ENCODE measurements around the gene TNNI3K. TPM values are rescaled to one million over a fixed set of nuclear protein-coding genes. Genes with fewer than 3 reads are reported as not detected.

The TNNI3K gene
- total RNA-seq, 2 donors from 2014 or later, result 0.59 to 0.96 TPM

DNA sequence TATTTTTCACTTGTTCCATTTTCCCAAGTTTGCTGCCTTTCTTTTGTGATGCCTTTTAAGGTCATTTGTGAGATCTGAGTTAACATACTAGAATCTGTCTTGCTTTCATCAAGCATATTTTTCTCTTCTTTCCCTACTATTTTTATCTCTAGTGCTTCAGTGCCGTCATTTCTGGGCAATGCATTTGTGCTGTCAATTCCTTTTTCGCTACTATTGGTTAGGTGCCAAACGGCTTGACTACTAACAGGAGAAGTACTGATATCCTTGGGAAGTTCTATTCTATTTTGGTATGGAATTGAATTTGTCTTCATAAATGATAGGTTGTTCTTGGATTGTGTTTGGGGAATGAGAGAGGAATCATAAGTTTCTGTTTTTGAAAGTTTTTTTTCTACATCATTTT, 235.1 kb downstream of the TNNI3K start:
- no peaks in the 10 kb centered on the region for H3K4me1 ChIP-seq
- H3K36me3 ChIP-seq, result no peaks in the 10 kb centered on the region
- intact Hi-C loops (cut with DNase I), result no loop called here
- no peak overlapping the region for H3K9ac ChIP-seq (ENCODE audit: low read depth in 2 of 2, low read length in 2 of 2)
- DNase-seq, result no peak
- H3K27me3 ChIP-seq, result no peaks in the 10 kb centered on the region
- no peak overlapping the region for H3K4me3 ChIP-seq
- TF ChIP-seq, protein P1, sequence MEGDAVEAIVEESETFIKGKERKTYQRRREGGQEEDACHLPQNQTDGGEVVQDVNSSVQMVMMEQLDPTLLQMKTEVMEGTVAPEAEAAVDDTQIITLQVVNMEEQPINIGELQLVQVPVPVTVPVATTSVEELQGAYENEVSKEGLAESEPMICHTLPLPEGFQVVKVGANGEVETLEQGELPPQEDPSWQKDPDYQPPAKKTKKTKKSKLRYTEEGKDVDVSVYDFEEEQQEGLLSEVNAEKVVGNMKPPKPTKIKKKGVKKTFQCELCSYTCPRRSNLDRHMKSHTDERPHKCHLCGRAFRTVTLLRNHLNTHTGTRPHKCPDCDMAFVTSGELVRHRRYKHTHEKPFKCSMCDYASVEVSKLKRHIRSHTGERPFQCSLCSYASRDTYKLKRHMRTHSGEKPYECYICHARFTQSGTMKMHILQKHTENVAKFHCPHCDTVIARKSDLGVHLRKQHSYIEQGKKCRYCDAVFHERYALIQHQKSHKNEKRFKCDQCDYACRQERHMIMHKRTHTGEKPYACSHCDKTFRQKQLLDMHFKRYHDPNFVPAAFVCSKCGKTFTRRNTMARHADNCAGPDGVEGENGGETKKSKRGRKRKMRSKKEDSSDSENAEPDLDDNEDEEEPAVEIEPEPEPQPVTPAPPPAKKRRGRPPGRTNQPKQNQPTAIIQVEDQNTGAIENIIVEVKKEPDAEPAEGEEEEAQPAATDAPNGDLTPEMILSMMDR (IDR thresholded peaks at IDR 0.05), result no peak
- H3K9me3 ChIP-seq, result no peaks in the 10 kb centered on the region
- H3K27ac ChIP-seq, result no peak overlapping the region

DNA sequence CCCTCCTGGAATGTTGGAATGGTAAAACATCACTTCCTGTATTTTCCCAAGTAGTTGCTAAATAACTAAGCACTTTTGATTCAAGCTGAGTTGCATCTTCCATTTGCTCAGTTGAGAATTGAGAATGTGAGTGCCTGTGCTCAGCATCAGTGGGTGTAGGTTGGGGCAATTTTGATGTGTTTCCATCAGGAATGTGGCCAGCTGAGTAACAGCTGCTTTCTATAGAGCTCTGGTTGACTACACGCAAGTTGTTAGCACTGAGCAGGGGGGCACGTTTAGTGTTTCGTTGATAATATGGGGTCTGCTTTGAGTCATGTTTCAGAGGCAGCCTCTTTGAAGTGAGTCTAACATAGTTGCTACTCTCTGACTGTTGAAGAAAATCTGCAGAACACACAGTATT, 235.7 kb downstream of the TNNI3K start:
- intact Hi-C loops (cut with DNase I), result no loop called here
- no peak overlapping the region for H3K27ac ChIP-seq
- H3K9me3 ChIP-seq, result no peaks in the 10 kb centered on the region
- H3K27me3 ChIP-seq, result no peaks in the 10 kb centered on the region
- no peaks in the 10 kb centered on the region for H3K36me3 ChIP-seq
- TF ChIP-seq, protein P1 (IDR thresholded peaks at IDR 0.05), result no peak
- no peak overlapping the region for H3K4me3 ChIP-seq
- no peaks in the 10 kb centered on the region for H3K4me1 ChIP-seq
- DNase-seq, result no peak
- H3K9ac ChIP-seq (ENCODE audit: low read depth in 2 of 2, low read length in 2 of 2), result no peak overlapping the region

DNA sequence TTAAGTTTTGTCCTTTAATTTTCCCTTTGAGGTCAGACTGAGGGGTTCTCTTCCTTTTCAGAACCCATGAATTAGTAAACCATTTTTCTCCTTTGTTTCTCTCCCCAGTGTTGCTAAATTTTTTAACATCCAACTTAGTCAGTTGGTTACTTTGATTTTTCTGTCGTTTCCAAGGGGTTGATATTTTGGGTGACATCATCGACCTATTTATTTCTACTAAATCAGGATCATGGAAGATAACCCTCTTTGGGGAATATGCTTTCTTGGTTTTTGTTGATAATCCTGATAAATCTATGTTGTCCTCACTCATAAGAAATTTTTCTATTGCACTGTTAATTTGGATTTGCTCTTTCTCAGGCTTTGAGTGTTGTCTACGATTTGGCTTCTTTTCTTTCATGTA, 236.3 kb downstream of the TNNI3K start:
- H3K4me1 ChIP-seq, result no peaks in the 10 kb centered on the region
- H3K36me3 ChIP-seq, result no peaks in the 10 kb centered on the region
- no peaks in the 10 kb centered on the region for H3K27me3 ChIP-seq
- H3K4me3 ChIP-seq, result no peak overlapping the region
- no peak for DNase-seq
- TF ChIP-seq, protein P1 (IDR thresholded peaks at IDR 0.05), result no peak
- no peak overlapping the region for H3K9ac ChIP-seq (ENCODE audit: low read depth in 2 of 2, low read length in 2 of 2)
- no peak overlapping the region for H3K27ac ChIP-seq
- H3K9me3 ChIP-seq, result no peaks in the 10 kb centered on the region
- intact Hi-C loops (cut with DNase I), result no loop called here

DNA sequence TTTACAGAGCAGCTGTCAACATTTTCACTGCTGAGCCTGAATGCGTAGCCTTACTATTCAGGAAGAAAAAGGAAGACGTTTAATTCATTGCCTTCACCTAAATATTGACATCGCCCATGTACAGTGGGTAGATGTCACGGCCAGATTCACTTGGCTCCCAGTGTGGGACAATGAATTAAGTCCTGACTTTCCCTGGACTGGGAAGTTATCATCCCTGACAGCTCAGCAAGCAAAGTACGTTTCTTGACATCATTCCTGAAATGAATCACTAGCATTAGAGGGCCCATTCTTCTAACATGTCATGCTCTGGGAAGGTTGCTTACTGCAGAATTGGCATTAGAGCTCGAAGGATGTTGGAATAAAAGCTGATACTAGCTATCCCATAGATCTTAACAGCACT, 239.4 kb downstream of the TNNI3K start:
- TF ChIP-seq, protein P1 (IDR thresholded peaks at IDR 0.05), result no peak
- Histone ChIP-seq H3K4me1 (no peaks in the 10 kb centered on the region), H3K9ac (ENCODE audit: low read depth in 2 of 2, low read length in 2 of 2) (no peak overlapping the region), H3K4me3 (no peak overlapping the region), H3K9me3 (no peaks in the 10 kb centered on the region), H3K27me3 (no peaks in the 10 kb centered on the region), H3K27ac (no peak overlapping the region), H3K36me3 (no peaks in the 10 kb centered on the region)
- intact Hi-C loops (cut with DNase I), result no loop called here
- DNase-seq, result no peak

DNA sequence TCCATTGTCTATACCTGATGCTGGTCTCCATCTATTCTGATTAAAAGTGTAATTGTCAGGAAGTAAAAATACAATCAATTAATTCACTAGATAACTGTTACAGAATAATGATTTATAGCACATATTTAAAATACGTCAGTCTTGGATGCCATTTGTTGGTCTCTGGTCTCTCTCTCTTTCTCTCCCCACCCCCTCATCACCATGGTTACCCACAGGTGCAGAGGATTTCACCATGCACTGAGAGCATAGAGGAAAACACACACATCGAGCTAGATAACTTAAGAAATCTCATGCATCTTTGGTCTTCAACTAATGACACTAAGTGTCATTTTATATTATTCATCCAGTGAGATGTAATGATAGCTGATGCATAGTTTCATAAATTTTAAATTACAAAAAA, 243.8 kb downstream of the TNNI3K start:
- no peak overlapping the region for H3K9ac ChIP-seq (ENCODE audit: low read depth in 2 of 2, low read length in 2 of 2)

More for the DNA sequence above, 243.8 kb downstream of the TNNI3K start:
- no peaks in the 10 kb centered on the region for H3K9me3 ChIP-seq
- H3K27me3 ChIP-seq, result no peaks in the 10 kb centered on the region
- H3K4me1 ChIP-seq, result no peaks in the 10 kb centered on the region
- H3K27ac ChIP-seq, result no peak overlapping the region
- no peaks in the 10 kb centered on the region for H3K36me3 ChIP-seq
- DNase-seq, result no peak
- TF ChIP-seq, protein P1 (IDR thresholded peaks at IDR 0.05), result no peak
- intact Hi-C loops (cut with DNase I), result no loop called here
- H3K4me3 ChIP-seq, result no peak overlapping the region

Measured in colonic mucosa (tissue), 4 donors.